Tibial artery (tissue), 4 donors: Measurements from ENCODE around the gene SH3BGRL3.
A peak's percentile ranks its signal among the peaks of the same experiment; 100 is the strongest.

Source experiments
- DNase-seq, 2 donors: peaks; one replicate each; pipeline ENCODE4 v3.0.0-alpha.2; 2019
- H3K27ac ChIP-seq, 2 donors: fragments of 200-600 bp; sonication (generic) in 1 of 2; 1 replicate in 1 of 2; 2 replicates in 1 of 2; pipeline ENCODE4 v1.5.1; 2018 to 2019; ENCODE audit warnings: mild to moderate bottlenecking in 1 of 2
- H3K27me3 ChIP-seq, 2 donors: fragments of 200-600 bp; sonication (generic) in 1 of 2; one replicate each; pipeline versions ENCODE4 v1.5.1 to v1.6.0; 2016 to 2019
- H3K36me3 ChIP-seq, 3 donors: fragments of 200-600 bp; sonication (generic) in 2 of 3; one replicate each; pipeline ENCODE4 v1.5.1; 2016 to 2019; ENCODE audit warnings: mild to moderate bottlenecking in 2 of 3
- H3K4me1 ChIP-seq, 4 donors: fragments of 200-600 bp; sonication (generic) in 2 of 4; 1 replicate in 3 of 4; 2 replicates in 1 of 4; pipeline ENCODE4 v1.5.1; 2016 to 2019
- H3K4me3 ChIP-seq, 2 donors: fragments of 200-600 bp; sonication (generic) in 1 of 2; 1 replicate in 1 of 2; 2 replicates in 1 of 2; pipeline ENCODE4 v1.5.1; 2018 to 2019; ENCODE audit warnings: mild to moderate bottlenecking in 2 of 2
- H3K9me3 ChIP-seq, 3 donors: fragments of 200-600 bp; sonication (generic) in 1 of 3; one replicate each; pipeline ENCODE4 v1.5.1; 2016 to 2019
- intact Hi-C: fragments of 100-400 bp; cut with DNase I; formaldehyde crosslinking; loops from one replicate; pipeline ENCODE4 v1.15.0; 2023; ENCODE audit warnings: low total_unique reads
- TF ChIP-seq, protein P1 (sequence below), 2 experiments: fragments of 200-600 bp in 1 of 2; fragments of 450-650 bp in 1 of 2; IDR thresholded peaks; one replicate each; pipeline ENCODE4 v1.5.1; 2017 to 2019; ENCODE audit warnings: antibody characterized with exemption in 2 of 2, mild to moderate bottlenecking in 1 of 2, moderate library complexity in 1 of 2

Gene SH3BGRL3

DNA sequence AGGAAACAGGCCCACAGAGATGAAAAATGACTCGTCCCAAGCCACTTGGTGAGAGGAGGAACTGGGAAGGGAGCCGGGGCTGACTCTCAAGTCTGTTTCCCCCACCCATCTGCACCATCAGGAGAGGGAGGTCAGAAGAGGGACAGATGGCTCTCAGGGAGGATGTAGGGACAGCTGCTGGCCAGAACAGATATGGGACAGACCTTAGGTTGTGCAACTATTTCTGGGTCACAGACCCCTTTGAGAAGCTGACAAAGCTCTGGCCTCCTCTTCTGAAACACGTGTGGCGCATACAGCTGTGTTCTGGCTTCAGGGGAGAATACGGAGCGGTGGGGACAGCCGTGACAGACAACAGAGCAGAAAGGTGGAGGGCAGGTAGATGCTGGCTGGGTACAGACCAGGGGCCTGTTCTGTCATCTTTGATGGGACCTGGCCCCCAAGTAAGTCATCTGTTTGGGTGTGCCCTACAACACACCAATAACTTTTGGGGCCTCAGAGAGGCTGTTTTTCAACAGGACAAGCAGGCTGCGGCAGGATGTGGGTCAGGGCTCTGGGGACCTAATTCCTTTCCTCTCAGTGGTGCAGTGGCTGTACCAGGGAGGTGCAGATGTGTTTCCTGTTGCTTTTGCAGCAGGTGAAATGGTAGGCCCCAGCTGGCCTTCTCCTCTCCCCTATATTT is 7.3 kb downstream of the SH3BGRL3 start:
- Histone ChIP-seq H3K27me3 (no peaks in the 10 kb centered on the region), H3K4me3 (no peak overlapping the region), H3K27ac (no peak overlapping the region), H3K9me3 (no peaks in the 10 kb centered on the region), H3K4me1 (peaks cover 0 to 32% (median 20%) of the 10 kb centered on the region in 4 donors), H3K36me3 (no peaks in the 10 kb centered on the region)
- TF ChIP-seq, protein P1, sequence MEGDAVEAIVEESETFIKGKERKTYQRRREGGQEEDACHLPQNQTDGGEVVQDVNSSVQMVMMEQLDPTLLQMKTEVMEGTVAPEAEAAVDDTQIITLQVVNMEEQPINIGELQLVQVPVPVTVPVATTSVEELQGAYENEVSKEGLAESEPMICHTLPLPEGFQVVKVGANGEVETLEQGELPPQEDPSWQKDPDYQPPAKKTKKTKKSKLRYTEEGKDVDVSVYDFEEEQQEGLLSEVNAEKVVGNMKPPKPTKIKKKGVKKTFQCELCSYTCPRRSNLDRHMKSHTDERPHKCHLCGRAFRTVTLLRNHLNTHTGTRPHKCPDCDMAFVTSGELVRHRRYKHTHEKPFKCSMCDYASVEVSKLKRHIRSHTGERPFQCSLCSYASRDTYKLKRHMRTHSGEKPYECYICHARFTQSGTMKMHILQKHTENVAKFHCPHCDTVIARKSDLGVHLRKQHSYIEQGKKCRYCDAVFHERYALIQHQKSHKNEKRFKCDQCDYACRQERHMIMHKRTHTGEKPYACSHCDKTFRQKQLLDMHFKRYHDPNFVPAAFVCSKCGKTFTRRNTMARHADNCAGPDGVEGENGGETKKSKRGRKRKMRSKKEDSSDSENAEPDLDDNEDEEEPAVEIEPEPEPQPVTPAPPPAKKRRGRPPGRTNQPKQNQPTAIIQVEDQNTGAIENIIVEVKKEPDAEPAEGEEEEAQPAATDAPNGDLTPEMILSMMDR (IDR thresholded peaks at IDR 0.05) = no peak
- intact Hi-C loops = no loop called here
- peak in 1 of 2 donors; percentile 52 for DNase-seq

DNA sequence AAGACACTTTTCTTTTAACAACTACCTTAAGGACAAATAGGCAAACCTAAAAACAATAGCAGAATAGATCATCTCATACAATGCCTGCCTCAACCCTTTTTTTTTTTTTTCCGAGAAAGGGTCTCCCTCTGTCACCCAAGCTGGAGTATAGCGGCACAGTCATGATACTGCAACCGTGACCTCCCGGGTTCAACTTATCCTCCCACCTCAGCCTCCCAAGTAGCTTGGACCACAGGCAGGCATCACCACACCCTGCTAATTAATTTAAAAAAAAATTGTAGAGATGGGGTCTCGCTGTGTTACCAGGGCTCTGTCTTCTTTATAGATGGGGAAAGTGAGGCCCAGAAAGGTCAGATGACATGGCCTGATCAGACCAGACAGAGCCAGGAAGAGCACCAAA is 7.9 kb downstream of the SH3BGRL3 start:
- Histone ChIP-seq H3K9me3 (no peaks in the 10 kb centered on the region), H3K36me3 (no peaks in the 10 kb centered on the region), H3K4me3 (no peak overlapping the region), H3K27ac (no peak overlapping the region), H3K27me3 (no peaks in the 10 kb centered on the region), H3K4me1 (peaks cover 0 to 26% (median 18%) of the 10 kb centered on the region in 4 donors)
- intact Hi-C loops = no loop called here
- no peak for DNase-seq
- TF ChIP-seq, protein P1 (IDR thresholded peaks at IDR 0.05) = no peak

DNA sequence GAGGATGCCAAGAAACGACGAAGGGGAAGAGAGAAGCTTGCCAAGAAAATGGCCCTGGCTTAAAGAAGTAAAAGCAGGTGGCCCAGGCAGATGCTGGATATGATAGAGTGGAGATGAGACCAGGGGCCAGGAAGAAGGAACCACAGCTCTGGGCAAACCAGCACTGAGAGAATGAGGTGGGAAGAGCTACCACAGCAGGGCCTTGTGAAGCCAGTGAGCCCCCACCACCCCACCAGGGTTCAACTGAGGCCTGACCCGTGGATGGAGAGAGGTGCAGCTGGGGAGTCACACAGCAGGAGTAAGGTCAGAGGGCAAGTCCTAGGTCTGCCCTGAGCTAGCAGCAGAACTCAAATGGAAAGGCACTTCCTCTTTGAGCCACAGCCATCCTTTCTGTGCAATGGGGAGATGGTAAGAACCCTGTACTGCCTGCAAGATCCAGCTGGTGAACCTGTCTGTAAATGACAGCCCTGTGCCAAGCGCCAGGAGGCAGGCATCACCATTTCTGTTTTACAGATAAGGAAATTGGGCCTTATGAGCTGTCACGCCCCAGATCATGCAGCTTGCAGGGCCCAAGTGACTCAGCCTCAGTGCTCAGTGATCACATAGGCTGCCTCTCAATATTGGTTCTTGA is 8.5 kb downstream of the SH3BGRL3 start:
- H3K27me3 ChIP-seq = no peaks in the 10 kb centered on the region
- TF ChIP-seq, protein P1 (IDR thresholded peaks at IDR 0.05) = no peak
- intact Hi-C loops = no loop called here
- H3K9me3 ChIP-seq = no peaks in the 10 kb centered on the region
- H3K4me3 ChIP-seq = no peak overlapping the region
- H3K4me1 ChIP-seq = peaks cover 0 to 21% (median 16%) of the 10 kb centered on the region in 4 donors
- DNase-seq = no peak
- H3K36me3 ChIP-seq = no peaks in the 10 kb centered on the region
- H3K27ac ChIP-seq = no peak overlapping the region

DNA sequence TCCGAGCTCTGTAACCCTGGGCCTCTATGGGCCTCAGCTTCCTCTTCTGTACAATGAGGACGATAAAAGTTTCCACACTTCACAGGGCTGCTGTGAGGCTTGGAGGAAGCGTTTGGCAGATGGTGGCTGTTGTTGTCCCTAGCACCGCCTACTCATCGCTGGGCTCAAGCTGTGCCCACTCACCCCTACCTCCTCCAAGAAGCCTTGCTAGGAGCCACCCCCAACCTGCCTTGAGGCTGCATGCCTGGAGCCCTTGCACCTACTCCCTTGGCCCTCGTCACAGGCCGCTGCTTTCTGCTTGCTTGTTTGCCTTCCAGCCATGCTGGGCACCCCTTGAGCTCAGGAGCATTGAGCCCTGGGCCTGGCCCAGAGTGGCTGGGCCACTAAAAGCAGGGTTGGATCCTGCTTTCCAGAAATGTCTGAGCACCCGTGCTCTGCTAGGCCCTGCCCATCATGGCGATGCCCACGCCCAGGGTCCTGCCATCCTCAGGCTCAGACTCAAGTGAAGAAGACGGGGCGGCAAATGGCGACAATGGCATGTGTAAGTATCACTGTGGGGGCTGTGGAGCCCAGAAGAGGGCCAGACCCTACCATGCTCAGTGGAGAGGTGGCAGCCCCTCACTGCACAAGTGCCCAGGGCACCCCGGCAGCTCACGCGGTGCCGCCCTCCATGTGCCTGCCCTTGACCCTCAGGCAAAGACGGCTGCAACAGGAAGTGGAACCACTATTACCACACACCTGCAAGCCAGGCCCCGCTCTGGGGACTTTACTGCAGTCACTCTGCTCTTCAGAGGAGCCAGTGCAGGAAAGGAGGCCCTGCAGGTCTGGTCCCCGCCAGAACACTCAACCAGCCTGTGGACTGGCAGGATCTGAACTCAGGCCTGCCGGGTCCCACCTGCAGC is 9.5 kb downstream of the SH3BGRL3 start:
- intact Hi-C loops = no loop called here
- Histone ChIP-seq H3K27me3 (no peaks in the 10 kb centered on the region), H3K36me3 (no peaks in the 10 kb centered on the region), H3K27ac (no peak overlapping the region), H3K9me3 (no peaks in the 10 kb centered on the region), H3K4me3 (no peak overlapping the region), H3K4me1 (peaks cover 0 to 14% (median 10%) of the 10 kb centered on the region in 4 donors)
- DNase-seq = no peak
- TF ChIP-seq, protein P1 (IDR thresholded peaks at IDR 0.05) = no peak

DNA sequence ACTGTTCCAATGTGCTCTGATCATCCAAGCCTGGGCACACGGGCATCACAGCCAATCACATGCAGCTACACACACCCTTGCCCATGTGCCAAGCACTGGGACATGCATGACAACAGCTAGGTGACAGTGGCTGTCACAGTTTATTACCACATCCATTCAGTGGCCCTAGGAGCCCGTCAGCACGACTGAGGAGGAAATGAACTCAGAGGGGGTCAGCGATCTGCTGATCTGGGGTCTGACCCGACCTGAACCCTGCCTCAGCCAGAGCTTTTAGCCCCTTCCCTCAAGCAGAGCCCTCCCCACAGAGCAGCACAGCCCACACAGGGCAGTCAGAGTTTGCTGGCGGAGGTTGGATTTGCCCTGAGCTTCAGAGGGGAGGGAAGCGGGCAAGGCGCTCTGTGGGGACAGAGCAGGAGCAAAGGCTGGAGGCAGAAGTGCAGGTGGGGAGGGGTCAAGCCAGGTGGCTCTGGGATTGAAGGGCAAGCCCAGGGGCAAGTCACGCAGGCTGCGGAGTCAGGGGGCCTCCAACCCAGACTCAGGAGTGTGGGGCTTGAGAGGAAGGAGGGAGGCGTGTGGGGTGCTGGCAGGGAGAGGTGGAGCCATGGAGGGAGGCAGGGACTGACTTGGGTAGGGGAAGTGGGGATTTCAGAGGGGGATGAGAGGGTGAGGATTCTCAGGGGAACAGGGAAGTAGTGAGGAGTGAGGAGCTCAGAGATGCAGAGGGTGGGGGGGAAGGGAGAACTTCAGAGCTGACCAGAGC is 10.4 kb downstream of the SH3BGRL3 start:
- no peak overlapping the region for H3K4me3 ChIP-seq
- H3K9me3 ChIP-seq = no peaks in the 10 kb centered on the region
- TF ChIP-seq, protein P1 (IDR thresholded peaks at IDR 0.05) = no peak
- no peak overlapping the region for H3K27ac ChIP-seq
- H3K36me3 ChIP-seq = no peaks in the 10 kb centered on the region
- intact Hi-C loops = no loop called here
- peaks cover 0 to 9% (median 2%) of the 10 kb centered on the region in 4 donors for H3K4me1 ChIP-seq
- no peak for DNase-seq
- no peaks in the 10 kb centered on the region for H3K27me3 ChIP-seq
